Measurements from ENCODE around the gene SCAMP4.

The SCAMP4 gene

DNA sequence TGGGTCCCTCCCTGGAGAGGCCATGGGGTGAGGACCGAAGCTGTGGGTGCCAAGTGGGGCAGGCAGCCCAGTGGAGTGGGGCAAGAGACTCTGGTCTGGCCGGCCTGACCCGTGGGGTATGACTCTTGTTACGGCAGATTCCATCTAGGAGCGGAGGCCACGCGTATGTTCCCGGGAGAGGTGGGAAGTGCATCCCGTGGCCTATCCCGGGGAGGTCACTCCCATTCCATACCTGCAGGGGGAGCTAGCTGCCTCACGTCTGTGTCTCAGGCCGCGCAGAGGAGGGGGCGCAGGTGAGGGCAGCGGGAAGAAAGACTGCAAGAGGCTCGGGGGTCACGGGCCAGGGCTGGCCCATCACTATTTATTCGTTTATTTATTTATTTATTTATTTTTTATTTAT is 40.7 kb downstream of the SCAMP4 start:
- no peak for TF ChIP-seq GATA2 (IDR thresholded peaks at IDR 0.05; ENCODE audit: low read depth, low read length)
- no peak for TF ChIP-seq GATA3 (IDR thresholded peaks at IDR 0.05; ENCODE audit: low read depth, low read length)

DNA sequence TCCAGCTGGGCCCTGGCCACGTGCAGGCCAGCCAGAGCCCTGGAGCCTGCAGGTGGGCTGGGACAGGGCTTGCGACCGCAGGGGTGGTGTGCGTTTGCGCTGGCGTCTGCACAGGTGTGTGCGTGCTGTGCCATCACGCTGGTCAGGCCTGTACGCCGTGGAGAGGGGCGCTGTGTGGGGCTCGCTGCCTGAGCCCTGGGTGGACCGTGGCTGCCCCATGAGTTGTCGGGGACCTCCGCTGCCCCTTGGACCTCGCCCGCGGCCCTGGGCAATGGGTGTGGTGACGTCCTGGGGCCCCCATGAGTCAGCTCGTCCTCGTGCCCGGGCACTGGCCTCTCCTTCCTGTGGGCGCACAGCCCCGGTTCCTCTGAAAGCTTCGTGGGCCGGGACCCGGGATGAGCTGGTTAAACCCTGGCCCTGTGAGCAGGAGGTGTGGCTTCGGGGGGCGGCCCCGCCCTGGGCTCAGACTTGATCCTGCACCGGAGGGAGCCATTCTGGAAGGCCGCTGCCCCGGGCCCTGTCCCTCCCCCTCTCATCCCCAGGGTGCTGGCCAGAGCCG is 42.5 kb downstream of the SCAMP4 start:
- TF ChIP-seq GATA3 (IDR thresholded peaks at IDR 0.05; ENCODE audit: low read depth, low read length), result no peak
- TF ChIP-seq GATA2 (IDR thresholded peaks at IDR 0.05; ENCODE audit: low read depth, low read length), result no peak

DNA sequence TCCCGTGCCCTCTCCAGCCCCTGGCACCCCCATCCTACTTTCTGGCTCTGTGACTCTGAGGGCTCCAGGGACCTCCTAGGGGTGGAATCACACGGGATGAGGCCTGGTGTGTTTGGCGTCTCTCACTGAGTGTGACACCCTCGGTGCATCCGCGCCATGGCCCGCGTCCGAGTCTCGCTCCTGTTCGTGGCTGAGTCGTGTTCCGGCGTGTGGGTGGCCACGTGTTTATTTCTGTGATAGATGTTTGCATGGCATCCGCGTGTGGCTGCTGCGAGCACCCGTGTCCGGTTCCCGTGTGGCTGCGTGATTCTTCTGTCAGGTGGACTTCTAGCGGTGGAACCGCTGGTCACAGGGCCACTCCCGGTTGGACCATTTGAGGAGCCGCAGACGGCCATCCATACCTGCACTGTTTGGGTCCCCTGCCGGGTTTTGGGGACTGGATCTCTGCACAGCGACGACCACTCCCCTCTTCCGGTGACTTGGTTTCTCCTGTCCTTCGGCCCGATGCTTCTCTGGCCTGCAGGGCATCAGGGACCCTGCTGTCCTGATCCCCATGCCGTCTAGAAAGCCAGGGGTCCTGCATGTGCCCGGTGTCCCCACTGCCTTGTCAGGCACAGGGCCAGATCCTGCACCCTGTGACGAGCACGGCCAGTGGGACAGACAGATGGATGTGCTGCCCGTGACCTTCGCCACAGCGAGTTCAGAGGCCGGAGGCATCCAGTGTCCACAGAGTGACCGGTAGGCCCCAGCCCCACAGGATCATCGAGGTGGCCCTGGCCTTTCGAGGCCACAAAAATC is 44.3 kb downstream of the SCAMP4 start:
- no peak for TF ChIP-seq GATA2 (IDR thresholded peaks at IDR 0.05; ENCODE audit: low read depth, low read length)
- no peak for TF ChIP-seq GATA3 (IDR thresholded peaks at IDR 0.05; ENCODE audit: low read depth, low read length)

DNA sequence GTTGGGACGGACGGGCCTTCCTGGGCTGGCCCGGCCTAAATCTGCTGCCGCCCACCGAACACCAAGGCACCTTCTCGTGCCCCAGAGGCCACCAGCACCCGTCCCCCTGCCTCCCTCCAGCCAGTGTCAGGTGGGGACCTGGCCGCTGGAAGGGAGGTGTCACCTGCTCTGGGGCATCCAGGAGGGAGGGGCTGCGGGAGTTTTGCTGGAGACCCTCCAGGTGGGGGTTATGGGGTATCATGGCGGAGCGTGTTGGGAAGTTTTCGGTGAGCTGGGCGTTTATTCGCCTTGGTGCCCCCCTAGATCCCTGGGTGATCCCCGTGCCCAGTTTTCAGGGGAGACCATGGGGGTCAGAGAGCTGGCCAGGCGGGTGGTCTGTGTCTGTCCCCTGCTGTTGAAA is 45.4 kb downstream of the SCAMP4 start:
- TF ChIP-seq GATA2 (IDR thresholded peaks at IDR 0.05; ENCODE audit: low read depth, low read length), result no peak
- no peak for TF ChIP-seq GATA3 (IDR thresholded peaks at IDR 0.05; ENCODE audit: low read depth, low read length)

DNA sequence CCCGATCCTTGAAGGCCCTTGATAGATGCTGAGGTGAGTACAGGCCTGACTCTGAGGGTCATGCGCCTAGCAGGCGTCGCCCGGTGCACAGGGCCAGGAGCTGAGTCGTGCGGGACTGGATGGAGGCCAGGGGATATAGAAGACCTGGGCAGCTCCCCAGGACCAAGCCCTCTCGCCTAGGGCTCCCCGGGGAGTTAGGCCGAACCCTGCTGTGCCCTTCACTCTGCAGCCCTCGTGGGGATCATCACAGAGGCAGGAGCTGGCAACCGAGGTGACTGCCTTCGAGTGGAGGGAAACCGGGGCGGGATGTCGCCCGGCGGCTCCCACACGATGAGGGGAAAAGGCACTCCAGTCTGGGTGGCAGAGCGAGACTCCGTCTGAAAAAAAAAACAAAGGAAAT is 47.4 kb downstream of the SCAMP4 start:
- TF ChIP-seq GATA2 (IDR thresholded peaks at IDR 0.05; ENCODE audit: low read depth, low read length) (no peak), GATA3 (IDR thresholded peaks at IDR 0.05; ENCODE audit: low read depth, low read length) (no peak)

DNA sequence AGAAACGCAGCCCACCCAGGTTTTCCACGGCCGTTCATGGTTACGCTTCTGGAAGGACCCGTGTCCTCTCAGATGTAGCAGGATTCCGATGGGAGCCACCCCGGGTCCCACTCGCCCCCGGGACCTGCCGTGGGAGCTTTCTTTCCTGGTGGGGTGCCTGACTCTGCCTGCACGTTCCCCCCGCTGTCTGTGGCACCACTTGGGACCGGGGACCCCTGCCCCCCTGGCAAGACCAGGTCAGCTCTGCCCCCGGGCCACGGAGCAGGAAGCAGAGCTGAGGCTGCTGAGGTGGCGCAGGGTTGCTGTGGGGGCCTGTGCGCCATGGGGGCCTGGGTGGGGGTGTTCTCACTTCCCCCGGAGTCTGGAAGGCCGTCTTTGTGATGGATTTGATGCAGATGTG is 47.8 kb downstream of the SCAMP4 start:
- TF ChIP-seq GATA2 (IDR thresholded peaks at IDR 0.05; ENCODE audit: low read depth, low read length), result no peak
- no peak for TF ChIP-seq GATA3 (IDR thresholded peaks at IDR 0.05; ENCODE audit: low read depth, low read length)

DNA sequence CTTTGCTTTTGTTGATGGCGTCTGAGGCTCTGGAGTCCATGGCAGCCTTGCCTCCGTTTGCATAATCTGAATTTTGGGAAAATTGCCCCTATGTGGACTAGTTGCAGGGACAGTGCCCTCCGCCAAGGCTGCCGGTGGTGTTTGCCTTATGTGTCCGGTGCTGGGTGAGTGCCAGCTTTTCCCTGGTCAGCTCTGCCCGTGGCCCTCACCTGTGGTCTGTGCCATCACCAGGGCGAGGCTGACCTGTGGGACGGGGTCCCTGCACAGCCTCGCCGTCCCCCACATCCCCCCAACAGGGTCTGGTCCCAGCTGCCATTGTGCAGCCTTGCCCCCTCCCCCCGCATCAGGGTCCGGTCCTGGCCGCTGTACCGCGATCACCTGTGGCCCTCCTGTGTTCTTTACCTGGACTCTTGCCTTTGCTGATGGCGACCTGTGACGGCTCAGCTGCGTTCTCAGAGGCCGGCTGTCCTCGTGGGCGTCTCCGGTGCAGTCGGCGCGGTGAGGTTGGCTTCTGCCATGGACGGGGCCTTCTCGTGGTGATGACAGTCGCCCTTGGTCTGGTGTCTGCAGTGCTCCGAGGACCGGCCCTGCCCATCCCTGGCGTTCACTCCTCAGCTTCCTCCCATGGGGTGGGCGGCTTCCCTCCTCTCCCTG is 48.4 kb downstream of the SCAMP4 start:
- TF ChIP-seq GATA3 (IDR thresholded peaks at IDR 0.05; ENCODE audit: low read depth, low read length) (no peak), GATA2 (IDR thresholded peaks at IDR 0.05; ENCODE audit: low read depth, low read length) (no peak)

DNA sequence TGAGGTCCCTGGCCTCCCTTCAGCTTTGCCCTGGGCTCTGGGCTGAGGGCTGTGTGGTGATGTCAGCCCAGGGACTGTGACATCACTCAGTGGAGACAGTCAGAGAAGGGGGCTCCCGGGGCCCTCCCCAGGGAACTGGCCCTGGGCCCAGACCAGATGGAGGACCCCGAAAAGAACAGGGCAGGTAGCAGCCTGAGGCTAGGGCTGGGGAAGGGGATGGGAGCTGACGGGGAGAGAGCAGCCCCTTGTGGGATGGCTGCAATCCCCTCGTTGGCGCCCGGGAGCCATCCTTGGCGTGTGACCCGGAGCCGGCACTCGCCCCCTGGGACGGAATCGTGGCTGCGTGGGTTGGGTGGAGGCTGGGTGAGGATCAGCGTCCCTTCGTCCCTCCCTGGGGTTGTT is 49.3 kb downstream of the SCAMP4 start:
- TF ChIP-seq GATA2 (IDR thresholded peaks at IDR 0.05; ENCODE audit: low read depth, low read length) (no peak), GATA3 (IDR thresholded peaks at IDR 0.05; ENCODE audit: low read depth, low read length) (no peak)

DNA sequence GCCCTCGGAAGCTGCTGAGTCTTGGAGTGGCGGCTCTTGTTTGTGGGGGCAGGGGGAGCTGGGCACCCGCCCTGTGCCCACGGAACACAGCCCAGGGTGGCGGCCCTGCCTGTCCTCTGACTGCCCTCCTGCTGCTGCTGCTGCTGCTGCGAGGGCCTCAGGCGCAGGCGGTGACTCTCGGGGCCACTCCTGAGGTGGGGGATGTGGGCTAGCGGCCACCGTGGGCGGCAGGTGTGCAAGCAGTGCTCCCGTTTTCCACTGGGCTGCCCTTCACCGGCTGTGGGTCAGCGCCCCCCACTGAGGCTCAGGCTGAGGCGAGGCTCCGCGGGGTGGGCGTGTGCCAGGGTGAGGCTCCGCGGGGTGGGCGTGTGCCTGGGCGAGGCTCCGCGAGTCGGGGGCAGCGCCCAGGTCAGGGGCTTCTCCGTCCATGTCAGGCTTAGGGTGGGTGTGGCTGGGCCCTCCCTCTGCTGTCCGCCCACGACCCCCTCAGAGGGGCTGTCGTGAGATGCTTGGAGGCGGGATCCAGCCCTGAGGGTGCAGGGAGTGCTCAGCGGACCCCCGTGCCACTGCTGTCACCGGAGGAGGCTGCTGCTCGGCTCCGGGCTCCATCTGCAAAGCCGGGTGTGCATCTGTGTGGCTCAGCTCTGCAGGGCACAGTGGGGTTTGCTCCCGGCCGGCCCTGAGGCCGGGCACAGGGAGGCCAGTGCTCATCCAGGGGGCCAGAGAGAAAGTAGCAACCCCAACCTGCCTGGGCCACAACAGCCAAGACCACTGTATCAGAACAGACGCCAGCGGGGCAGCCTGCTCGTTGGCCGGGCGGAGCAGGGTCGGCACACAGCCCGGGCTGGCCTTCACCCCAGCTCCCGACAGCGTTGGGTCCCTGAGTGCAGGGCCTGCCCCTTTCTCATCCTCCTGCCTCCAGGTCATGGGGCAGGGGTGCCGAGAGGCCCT is 50.2 kb downstream of the SCAMP4 start:
- no peak for TF ChIP-seq GATA2 (IDR thresholded peaks at IDR 0.05; ENCODE audit: low read depth, low read length)
- TF ChIP-seq GATA3 (IDR thresholded peaks at IDR 0.05; ENCODE audit: low read depth, low read length), result no peak

DNA sequence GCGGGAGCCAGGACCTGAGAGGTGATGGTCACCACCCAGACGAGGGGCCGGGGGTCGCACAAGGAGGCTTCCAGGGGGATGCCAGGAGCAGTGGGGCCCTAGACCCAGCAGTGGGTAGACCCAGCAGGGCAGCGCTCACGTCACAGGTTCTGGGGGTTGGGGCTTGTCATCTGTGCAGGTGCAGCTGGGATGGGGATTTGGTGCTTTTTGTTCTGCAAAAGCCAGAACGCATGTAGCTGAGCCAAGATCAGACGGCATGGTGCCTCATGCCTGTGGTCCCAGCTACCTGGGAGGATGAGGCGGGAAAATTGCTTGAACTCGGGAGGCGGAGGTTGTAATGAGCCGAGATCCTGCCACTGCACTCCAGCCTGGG is 50.9 kb downstream of the SCAMP4 start:
- TF ChIP-seq GATA2 (IDR thresholded peaks at IDR 0.05; ENCODE audit: low read depth, low read length) (no peak), GATA3 (IDR thresholded peaks at IDR 0.05; ENCODE audit: low read depth, low read length) (no peak)

DNA sequence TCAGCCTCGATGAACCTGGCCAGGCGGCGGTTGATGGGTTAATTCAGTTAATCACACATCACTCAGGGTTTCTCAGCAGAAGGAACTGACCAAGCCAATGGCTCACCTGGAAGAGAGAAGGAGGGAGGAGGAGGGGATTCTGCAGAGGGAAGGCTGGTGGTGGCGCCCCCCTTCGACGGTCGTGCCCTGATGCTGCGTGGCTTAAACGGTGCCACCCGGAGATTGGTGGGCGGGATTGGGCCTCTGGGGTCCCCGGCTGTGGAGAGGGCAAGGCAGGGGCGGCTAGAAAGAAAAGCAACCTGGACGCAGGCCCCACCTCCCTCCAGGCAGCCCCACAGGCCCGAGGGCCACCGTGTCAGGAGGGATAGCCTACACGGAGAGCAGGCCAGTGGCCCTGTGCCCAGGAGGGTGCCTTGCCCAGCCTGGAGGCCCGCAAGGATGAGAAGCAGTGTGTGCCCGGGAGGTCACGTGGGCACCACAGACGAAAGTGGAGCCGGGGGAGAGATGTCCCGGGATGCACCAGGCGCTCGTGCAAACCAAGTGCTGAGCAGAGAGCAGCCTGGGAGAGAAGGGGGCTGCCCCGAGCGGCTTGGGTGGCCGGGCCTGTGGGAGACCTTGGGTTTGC is 51.8 kb downstream of the SCAMP4 start:
- TF ChIP-seq GATA3 (IDR thresholded peaks at IDR 0.05; ENCODE audit: low read depth, low read length) (no peak), GATA2 (IDR thresholded peaks at IDR 0.05; ENCODE audit: low read depth, low read length) (no peak)

DNA sequence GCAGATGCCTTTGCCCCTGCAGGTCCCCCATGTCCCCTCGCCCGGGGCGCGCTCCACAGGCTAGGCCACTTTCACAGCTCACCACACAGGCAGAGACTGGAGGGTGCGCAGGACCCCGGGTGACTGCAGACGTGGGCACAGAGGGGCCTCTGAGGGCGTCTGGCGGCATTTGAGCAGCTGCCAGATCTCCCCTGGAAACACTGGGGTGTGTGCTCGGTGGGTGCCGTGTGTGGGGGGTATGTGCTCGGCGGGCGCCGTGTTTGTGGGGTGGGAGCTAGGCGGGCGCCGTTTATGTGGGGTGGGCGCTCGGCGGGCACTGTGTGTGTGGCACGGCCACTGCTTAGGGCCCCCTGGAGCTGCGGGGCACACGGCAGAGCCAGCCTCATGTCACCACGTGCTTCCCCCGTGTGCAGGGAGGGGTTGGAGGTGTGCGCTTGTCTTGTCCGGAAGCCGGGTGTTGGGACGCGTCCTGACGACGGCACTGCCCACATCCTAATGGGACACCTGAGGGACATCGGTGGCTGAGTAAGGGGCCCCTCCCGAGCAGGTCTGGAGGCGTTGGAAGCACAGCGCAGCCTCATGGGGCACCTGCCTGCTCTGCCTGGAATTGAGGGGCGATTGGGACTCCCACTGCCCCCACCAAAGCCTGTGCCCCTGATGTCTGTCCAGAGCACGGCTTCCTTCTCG is 52.5 kb downstream of the SCAMP4 start:
- TF ChIP-seq GATA3 (IDR thresholded peaks at IDR 0.05; ENCODE audit: low read depth, low read length), result no peak
- TF ChIP-seq GATA2 (IDR thresholded peaks at IDR 0.05; ENCODE audit: low read depth, low read length), result no peak

Measured in SH-SY5Y (cell line).